SK-N-SH treated with all-trans-retinoic acid at 6 μM for 48 hours (cell line): ENCODE results near the gene FAF1.

Source experiments
- PPARA ChIP-seq: fragments of 250-450 bp; sonication (Bioruptor Pico); IDR thresholded peaks from 2 replicates; pipeline ENCODE4 v1.5.0; 2020; ENCODE audit warnings: mild to moderate bottlenecking, borderline replicate concordance
- TOX ChIP-seq: fragments of 250-450 bp; sonication (Bioruptor Pico); IDR thresholded peaks from 2 replicates; pipeline ENCODE4 v1.8.0; 2021; ENCODE audit warnings: mild to moderate bottlenecking, moderate library complexity, borderline replicate concordance
- ZFP3 ChIP-seq: fragments of 250-450 bp; sonication (Bioruptor Pico); IDR thresholded peaks from 2 replicates; pipeline ENCODE4 v1.5.0; 2020; ENCODE audit warnings: mild to moderate bottlenecking, moderate library complexity
- ZFP30 ChIP-seq: fragments of 450-650 bp; formaldehyde crosslinking; IDR thresholded peaks from 2 replicates; pipeline ENCODE4 v1.5.0; 2022; ENCODE audit warnings: mild to moderate bottlenecking, moderate library complexity
- ZNF565 ChIP-seq: fragments of 450-650 bp; formaldehyde crosslinking; conservative IDR thresholded peaks from 2 replicates; pipeline ENCODE4 v1.5.0; 2020; ENCODE audit warnings: low read depth, mild to moderate bottlenecking, moderate library complexity
- ZNF70 ChIP-seq: fragments of 450-650 bp; formaldehyde crosslinking; IDR thresholded peaks from 2 replicates; pipeline ENCODE4 v1.5.0; 2020; ENCODE audit warnings: mild to moderate bottlenecking, moderate library complexity
- ZNF8 ChIP-seq: fragments of 450-650 bp; formaldehyde crosslinking; IDR thresholded peaks from 2 replicates; pipeline ENCODE4 v1.5.0; 2020; ENCODE audit warnings: mild to moderate bottlenecking, moderate library complexity
- TF ChIP-seq, protein P1 (sequence below): fragments of 250-450 bp; sonication (Bioruptor Pico); IDR thresholded peaks from 2 replicates; pipeline ENCODE4 v1.5.1; 2021; ENCODE audit warnings: mild to moderate bottlenecking, moderate library complexity
- TF ChIP-seq, protein P2 (sequence below): fragments of 250-450 bp; sonication (Bioruptor Pico); IDR thresholded peaks from 2 replicates; pipeline ENCODE4 v1.5.1; 2020; ENCODE audit warnings: low read depth, mild to moderate bottlenecking, moderate library complexity
- TF ChIP-seq, protein P3 (sequence below): fragments of 250-450 bp; sonication (Bioruptor Pico); IDR thresholded peaks from 2 replicates; pipeline ENCODE4 v1.8.0; 2020; ENCODE audit warnings: mild to moderate bottlenecking, moderate library complexity, borderline replicate concordance

DNA sequence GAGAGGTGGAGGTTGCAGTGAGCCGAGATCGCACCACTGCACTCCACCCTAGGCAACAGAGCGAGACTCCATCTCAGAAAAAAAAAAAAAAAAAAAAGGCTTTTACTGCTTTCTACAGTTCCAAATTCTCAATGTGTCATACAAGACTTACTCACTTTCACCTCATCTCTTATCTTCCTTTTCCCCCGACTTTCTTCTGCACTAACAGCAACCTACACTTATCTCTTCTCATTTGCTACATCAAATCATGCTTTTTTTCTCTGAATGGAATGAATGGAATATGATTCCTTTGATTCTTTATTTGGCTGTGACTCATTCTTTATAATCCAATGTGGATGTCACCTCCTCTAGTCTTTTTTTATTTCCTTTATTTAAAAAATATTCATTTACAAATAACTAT, 368.5 kb downstream of the FAF1 start:
- TF ChIP-seq PPARA (no peak), ZNF8 (CRISPR knock-in tag) (no peak), ZNF70 (no peak), ZFP3 (CRISPR knock-in tag) (no peak), ZNF565 (CRISPR knock-in tag) (no peak), TOX (CRISPR knock-in tag) (no peak), ZFP30 (CRISPR knock-in tag) (no peak)
- TF ChIP-seq, protein P1, sequence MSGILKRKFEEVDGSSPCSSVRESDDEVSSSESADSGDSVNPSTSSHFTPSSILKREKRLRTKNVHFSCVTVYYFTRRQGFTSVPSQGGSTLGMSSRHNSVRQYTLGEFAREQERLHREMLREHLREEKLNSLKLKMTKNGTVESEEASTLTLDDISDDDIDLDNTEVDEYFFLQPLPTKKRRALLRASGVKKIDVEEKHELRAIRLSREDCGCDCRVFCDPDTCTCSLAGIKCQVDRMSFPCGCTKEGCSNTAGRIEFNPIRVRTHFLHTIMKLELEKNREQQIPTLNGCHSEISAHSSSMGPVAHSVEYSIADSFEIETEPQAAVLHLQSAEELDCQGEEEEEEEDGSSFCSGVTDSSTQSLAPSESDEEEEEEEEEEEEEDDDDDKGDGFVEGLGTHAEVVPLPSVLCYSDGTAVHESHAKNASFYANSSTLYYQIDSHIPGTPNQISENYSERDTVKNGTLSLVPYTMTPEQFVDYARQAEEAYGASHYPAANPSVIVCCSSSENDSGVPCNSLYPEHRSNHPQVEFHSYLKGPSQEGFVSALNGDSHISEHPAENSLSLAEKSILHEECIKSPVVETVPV (CRISPR knock-in tag) = no peak
- TF ChIP-seq, protein P2, sequence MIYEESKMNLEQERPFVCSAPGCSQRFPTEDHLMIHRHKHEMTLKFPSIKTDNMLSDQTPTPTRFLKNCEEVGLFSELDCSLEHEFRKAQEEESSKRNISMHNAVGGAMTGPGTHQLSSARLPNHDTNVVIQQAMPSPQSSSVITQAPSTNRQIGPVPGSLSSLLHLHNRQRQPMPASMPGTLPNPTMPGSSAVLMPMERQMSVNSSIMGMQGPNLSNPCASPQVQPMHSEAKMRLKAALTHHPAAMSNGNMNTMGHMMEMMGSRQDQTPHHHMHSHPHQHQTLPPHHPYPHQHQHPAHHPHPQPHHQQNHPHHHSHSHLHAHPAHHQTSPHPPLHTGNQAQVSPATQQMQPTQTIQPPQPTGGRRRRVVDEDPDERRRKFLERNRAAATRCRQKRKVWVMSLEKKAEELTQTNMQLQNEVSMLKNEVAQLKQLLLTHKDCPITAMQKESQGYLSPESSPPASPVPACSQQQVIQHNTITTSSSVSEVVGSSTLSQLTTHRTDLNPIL (CRISPR knock-in tag) = no peak
- TF ChIP-seq, protein P3, sequence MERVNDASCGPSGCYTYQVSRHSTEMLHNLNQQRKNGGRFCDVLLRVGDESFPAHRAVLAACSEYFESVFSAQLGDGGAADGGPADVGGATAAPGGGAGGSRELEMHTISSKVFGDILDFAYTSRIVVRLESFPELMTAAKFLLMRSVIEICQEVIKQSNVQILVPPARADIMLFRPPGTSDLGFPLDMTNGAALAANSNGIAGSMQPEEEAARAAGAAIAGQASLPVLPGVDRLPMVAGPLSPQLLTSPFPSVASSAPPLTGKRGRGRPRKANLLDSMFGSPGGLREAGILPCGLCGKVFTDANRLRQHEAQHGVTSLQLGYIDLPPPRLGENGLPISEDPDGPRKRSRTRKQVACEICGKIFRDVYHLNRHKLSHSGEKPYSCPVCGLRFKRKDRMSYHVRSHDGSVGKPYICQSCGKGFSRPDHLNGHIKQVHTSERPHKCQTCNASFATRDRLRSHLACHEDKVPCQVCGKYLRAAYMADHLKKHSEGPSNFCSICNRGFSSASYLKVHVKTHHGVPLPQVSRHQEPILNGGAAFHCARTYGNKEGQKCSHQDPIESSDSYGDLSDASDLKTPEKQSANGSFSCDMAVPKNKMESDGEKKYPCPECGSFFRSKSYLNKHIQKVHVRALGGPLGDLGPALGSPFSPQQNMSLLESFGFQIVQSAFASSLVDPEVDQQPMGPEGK (CRISPR knock-in tag) = no peak
